Osteoblast (primary cell): ENCODE measurements around the gene IGSF9B. TPM values are rescaled to one million over a fixed set of nuclear protein-coding genes. Genes with fewer than 3 reads are reported as not detected.

ENCODE experiments used
- DNase-seq: peaks from one replicate; pipeline ENCODE4 v3.0.0; 2011; ENCODE audit warnings: low spot score, mixed read lengths; ENCODE audit not compliant: insufficient read length; ENCODE audit errors: missing footprints
- H2AFZ ChIP-seq: 2 replicates; pipeline ENCODE4 v1.6.0; 2011; ENCODE audit warnings: mild to moderate bottlenecking, low read length
- H3K27ac ChIP-seq: 2 replicates; pipeline ENCODE4 v1.5.1; 2011; ENCODE audit warnings: mild to moderate bottlenecking, low read depth, low read length, moderate library complexity
- H3K27me3 ChIP-seq: 2 replicates; pipeline ENCODE4 v1.6.0; 2012; ENCODE audit warnings: mild to moderate bottlenecking, control low read depth, inconsistent platforms, low read length, moderate library complexity; ENCODE audit not compliant: insufficient read depth
- H3K36me3 ChIP-seq: 2 replicates; pipeline ENCODE4 v1.5.1; 2011; ENCODE audit warnings: mild to moderate bottlenecking, low read length, control low read depth, moderate library complexity; ENCODE audit not compliant: insufficient read depth
- H3K4me1 ChIP-seq: 2 replicates; pipeline ENCODE4 v1.5.1; 2011; ENCODE audit warnings: mild to moderate bottlenecking, low read length, control low read depth, moderate library complexity; ENCODE audit not compliant: insufficient read depth
- H3K4me2 ChIP-seq: 2 replicates; pipeline ENCODE4 v1.6.0; 2011; ENCODE audit warnings: mild to moderate bottlenecking, low read length; ENCODE audit not compliant: insufficient read depth
- H3K4me3 ChIP-seq: fragments of 200-600 bp; sonication (generic); 3 replicates; pipeline ENCODE4 v1.5.1; 2012; ENCODE audit warnings: mild to moderate bottlenecking, low read length, inconsistent platforms; ENCODE audit not compliant: insufficient read depth
- H3K79me2 ChIP-seq: 2 replicates; pipeline ENCODE4 v1.6.0; 2012; ENCODE audit warnings: mild to moderate bottlenecking, low read length, control low read depth, inconsistent platforms; ENCODE audit not compliant: insufficient read depth
- H3K9me3 ChIP-seq: 2 replicates; pipeline ENCODE4 v1.5.1; 2011; ENCODE audit warnings: low read depth, low read length, control low read depth
- H4K20me1 ChIP-seq: 2 replicates; pipeline ENCODE4 v1.6.0; 2012; ENCODE audit warnings: mild to moderate bottlenecking, low read length, control low read depth; ENCODE audit not compliant: insufficient read depth
- CTCF ChIP-seq: IDR thresholded peaks from 2 replicates; pipeline ENCODE4 v1.5.1; 2011; ENCODE audit warnings: mild to moderate bottlenecking, low read depth, low read length, moderate library complexity; ENCODE audit errors: extremely low read depth
- total RNA-seq: library from RNA; depleted of rRNA; stranded (reverse); fragments of >200 nt; gene quantifications from 2 replicates; pipeline ENCODE4 v1.2.3, GENCODE V29; 2012

IGSF9B gene
- total RNA-seq, 1 donor, result 0.36 TPM

- DNase-seq, result no peak
- H3K4me1 ChIP-seq, result no peaks in the 10 kb centered on the region
- H3K36me3 ChIP-seq, result no peaks in the 10 kb centered on the region
- H3K79me2 ChIP-seq, result no peaks in the 10 kb centered on the region
- no peaks in the 10 kb centered on the region for H4K20me1 ChIP-seq
- no peak overlapping the region for H2AFZ ChIP-seq
- no peaks in the 10 kb centered on the region for H3K27me3 ChIP-seq
- H3K9me3 ChIP-seq, result no peaks in the 10 kb centered on the region
- H3K27ac ChIP-seq, result no peak overlapping the region
- H3K4me3 ChIP-seq, result no peak overlapping the region
- no peak for TF ChIP-seq CTCF
- H3K4me2 ChIP-seq, result no peak overlapping the region
Observed at GRCh38 chr11:133886029-133886428, 70.7 kb downstream of the IGSF9B start.

GRCh38 chr11:133872160-133872559 lies 84.6 kb downstream of the IGSF9B start:
- H3K4me1 ChIP-seq, result no peaks in the 10 kb centered on the region
- H3K9me3 ChIP-seq, result no peaks in the 10 kb centered on the region
- no peak overlapping the region for H3K4me3 ChIP-seq
- no peaks in the 10 kb centered on the region for H3K79me2 ChIP-seq
- no peak for TF ChIP-seq CTCF
- DNase-seq, result no peak
- H3K27ac ChIP-seq, result no peak overlapping the region
- H3K4me2 ChIP-seq, result no peak overlapping the region
- H3K36me3 ChIP-seq, result no peaks in the 10 kb centered on the region
- H2AFZ ChIP-seq, result no peak overlapping the region
- H3K27me3 ChIP-seq, result no peaks in the 10 kb centered on the region
- no peaks in the 10 kb centered on the region for H4K20me1 ChIP-seq

DNA sequence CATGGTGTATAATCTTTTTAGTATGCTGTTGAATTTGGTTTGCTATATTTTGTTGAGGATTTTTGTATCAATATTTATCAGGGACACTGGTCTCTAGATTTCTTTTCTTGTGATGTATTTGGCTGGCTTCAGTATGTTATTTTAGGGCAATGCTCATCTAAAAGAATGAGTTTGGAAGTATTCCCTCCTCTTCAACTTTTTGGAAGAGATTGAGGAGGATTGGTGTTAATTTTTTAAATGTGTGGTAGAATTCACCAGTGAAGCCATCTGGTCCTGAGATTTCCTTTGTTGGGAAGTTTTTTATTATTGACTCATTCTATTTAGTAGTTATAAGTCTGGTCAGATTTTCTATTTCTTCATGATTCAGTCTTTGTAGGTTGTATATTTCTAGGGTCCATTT lies 89.3 kb downstream of the IGSF9B start:
- H3K27ac ChIP-seq, result no peak overlapping the region
- no peaks in the 10 kb centered on the region for H3K79me2 ChIP-seq
- no peaks in the 10 kb centered on the region for H3K27me3 ChIP-seq
- no peak overlapping the region for H3K4me3 ChIP-seq
- no peak overlapping the region for H3K4me2 ChIP-seq
- no peaks in the 10 kb centered on the region for H3K4me1 ChIP-seq
- no peaks in the 10 kb centered on the region for H3K36me3 ChIP-seq
- no peak for DNase-seq
- no peak overlapping the region for H2AFZ ChIP-seq
- H4K20me1 ChIP-seq, result no peaks in the 10 kb centered on the region
- H3K9me3 ChIP-seq, result no peaks in the 10 kb centered on the region
- TF ChIP-seq CTCF, result no peak

GRCh38 chr11:133865466-133865865 lies 91.3 kb downstream of the IGSF9B start:
- no peaks in the 10 kb centered on the region for H3K36me3 ChIP-seq
- no peak overlapping the region for H3K4me3 ChIP-seq
- H3K27me3 ChIP-seq, result no peaks in the 10 kb centered on the region
- no peak for DNase-seq
- H3K4me2 ChIP-seq, result no peak overlapping the region
- H2AFZ ChIP-seq, result no peak overlapping the region
- no peaks in the 10 kb centered on the region for H3K9me3 ChIP-seq
- H3K79me2 ChIP-seq, result no peaks in the 10 kb centered on the region
- no peak for TF ChIP-seq CTCF
- H3K27ac ChIP-seq, result no peak overlapping the region
- H3K4me1 ChIP-seq, result no peaks in the 10 kb centered on the region
- no peaks in the 10 kb centered on the region for H4K20me1 ChIP-seq
